Transverse colon (tissue), 4 donors: ENCODE measurements around the gene FBXL17. TPM values are rescaled to one million over a fixed set of nuclear protein-coding genes. Genes with fewer than 3 reads are reported as not detected.

Source experiments
- DNase-seq: peaks from one replicate; pipeline ENCODE4 v3.0.0-alpha.2; 2019
- H3K27ac ChIP-seq, 4 donors: fragments of 200-600 bp; sonication (generic); 2 replicates each; pipeline ENCODE4 v1.5.1; 2016 to 2018; ENCODE audit warnings: inconsistent platforms in 4 of 4
- H3K27me3 ChIP-seq: fragments of 200-600 bp; sonication (generic); 2 replicates; pipeline ENCODE4 v1.5.1; 2017; ENCODE audit warnings: inconsistent platforms
- H3K36me3 ChIP-seq, 4 donors: fragments of 200-600 bp; sonication (generic); 2 replicates each; pipeline ENCODE4 v1.5.1; 2017 to 2019; ENCODE audit warnings: inconsistent platforms in 4 of 4
- H3K4me1 ChIP-seq, 4 donors: fragments of 200-600 bp; sonication (generic); 2 replicates each; pipeline ENCODE4 v1.5.1; 2017 to 2020; ENCODE audit warnings: inconsistent platforms in 4 of 4
- H3K4me3 ChIP-seq, 4 donors: fragments of 200-600 bp; sonication (generic); 1 replicate in 1 of 4; 2 replicates in 3 of 4; pipeline versions ENCODE4 v1.5.1 to v1.6.1; 2017 to 2019; ENCODE audit warnings: inconsistent platforms in 4 of 4
- H3K9me3 ChIP-seq, 2 donors: fragments of 200-600 bp; sonication (generic); 2 replicates each; pipeline ENCODE4 v1.5.1; 2017 to 2019; ENCODE audit warnings: inconsistent platforms in 2 of 2
- EP300 ChIP-seq: sonication (generic); formaldehyde crosslinking; IDR thresholded peaks from one replicate; pipeline ENCODE4 v1.6.1; 2017; ENCODE audit warnings: antibody characterized with exemption, low read depth
- POLR2A ChIP-seq: fragments of 450-650 bp; IDR thresholded peaks from one replicate; pipeline ENCODE4 v1.6.1; 2016; ENCODE audit warnings: antibody characterized with exemption, mild to moderate bottlenecking, moderate library complexity
- POLR2AphosphoS5 ChIP-seq, 3 donors: sonication (generic); formaldehyde crosslinking; IDR thresholded peaks; one replicate each; pipeline ENCODE4 v1.6.1; 2016; ENCODE audit warnings: antibody characterized with exemption in 3 of 3
- WGBS, 2 donors: methylation state at CpG; one replicate each; pipeline ENCODE4 v1.1.5; 2018; ENCODE audit warnings: low coverage in 1 of 2; 5-methylcytosine and 5-hydroxymethylcytosine counted together
- in situ Hi-C, 4 donors: fragments of 200-750 bp; cut with MboI; loops; one replicate each; pipeline versions ENCODE4 v1.15.0 to v1.15.1; 2017; ENCODE audit warnings: low sequenced_read_pairs in 3 of 4, low pct_ligation_motif_present in 1 of 4, low pct_unique_long_range_greater_than_20kb in 1 of 4
- intact Hi-C: fragments of 100-400 bp; cut with DNase I; formaldehyde crosslinking; loops from one replicate; pipeline ENCODE4 v1.15.1; 2023; ENCODE audit warnings: low total_unique reads
- total RNA-seq, 4 donors: library from RNA; depleted of rRNA; stranded (reverse); fragments of >200 nt; gene quantifications; one replicate each; pipeline ENCODE4 v1.1.0, GENCODE V29; 2016
- TF ChIP-seq, protein P1 (sequence below), 5 experiments: fragments of 200-600 bp in 3 of 5; fragments of 450-650 bp in 2 of 5; sonication (generic) in 3 of 5; IDR thresholded peaks; 1 replicate in 2 of 5; 2 replicates in 3 of 5; pipeline ENCODE4 v1.5.1; 2016 to 2017; ENCODE audit warnings: antibody characterized with exemption in 5 of 5, inconsistent platforms in 3 of 5, mild to moderate bottlenecking in 2 of 5, moderate library complexity in 1 of 5

Gene FBXL17
- total RNA-seq, 4 donors from 2014 or later: 17.7 to 99.5 (median 24.6) TPM

DNA sequence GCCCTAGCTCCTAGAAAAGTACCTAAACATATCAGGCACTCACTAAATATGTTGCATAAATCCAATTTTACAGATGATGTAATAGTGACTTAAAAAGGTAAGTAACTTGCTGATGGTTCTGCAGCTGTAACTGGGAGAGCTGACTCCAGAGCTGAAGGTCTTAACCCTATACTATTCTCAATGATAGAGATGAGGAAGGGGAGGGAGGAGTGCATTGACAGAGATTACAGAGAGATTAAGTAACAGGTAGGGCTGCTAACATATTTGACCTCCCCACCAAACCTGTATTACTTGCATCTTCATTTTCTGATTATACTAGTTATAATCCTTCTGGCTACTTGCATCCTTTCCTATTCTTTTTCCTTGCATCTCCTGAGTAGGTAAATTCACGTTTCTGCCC lies 455.8 kb downstream of the FBXL17 start:
- H3K4me1 ChIP-seq: no peaks in the 10 kb centered on the region
- WGBS, 2 donors: 79 to 90% methylated on average over 1 of the region's 1 CpG
- intact Hi-C loops: no loop called here
- no peaks in the 10 kb centered on the region for H3K36me3 ChIP-seq
- H3K4me3 ChIP-seq: no peak overlapping the region
- no peak for DNase-seq
- no peaks in the 10 kb centered on the region for H3K27me3 ChIP-seq
- no peak overlapping the region for H3K27ac ChIP-seq
- TF ChIP-seq POLR2AphosphoS5 (IDR thresholded peaks at IDR 0.05): no peak
- no peak for TF ChIP-seq POLR2A
- TF ChIP-seq, protein P1, sequence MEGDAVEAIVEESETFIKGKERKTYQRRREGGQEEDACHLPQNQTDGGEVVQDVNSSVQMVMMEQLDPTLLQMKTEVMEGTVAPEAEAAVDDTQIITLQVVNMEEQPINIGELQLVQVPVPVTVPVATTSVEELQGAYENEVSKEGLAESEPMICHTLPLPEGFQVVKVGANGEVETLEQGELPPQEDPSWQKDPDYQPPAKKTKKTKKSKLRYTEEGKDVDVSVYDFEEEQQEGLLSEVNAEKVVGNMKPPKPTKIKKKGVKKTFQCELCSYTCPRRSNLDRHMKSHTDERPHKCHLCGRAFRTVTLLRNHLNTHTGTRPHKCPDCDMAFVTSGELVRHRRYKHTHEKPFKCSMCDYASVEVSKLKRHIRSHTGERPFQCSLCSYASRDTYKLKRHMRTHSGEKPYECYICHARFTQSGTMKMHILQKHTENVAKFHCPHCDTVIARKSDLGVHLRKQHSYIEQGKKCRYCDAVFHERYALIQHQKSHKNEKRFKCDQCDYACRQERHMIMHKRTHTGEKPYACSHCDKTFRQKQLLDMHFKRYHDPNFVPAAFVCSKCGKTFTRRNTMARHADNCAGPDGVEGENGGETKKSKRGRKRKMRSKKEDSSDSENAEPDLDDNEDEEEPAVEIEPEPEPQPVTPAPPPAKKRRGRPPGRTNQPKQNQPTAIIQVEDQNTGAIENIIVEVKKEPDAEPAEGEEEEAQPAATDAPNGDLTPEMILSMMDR (IDR thresholded peaks at IDR 0.05): no peak
- no peaks in the 10 kb centered on the region for H3K9me3 ChIP-seq
- in situ Hi-C loops: no loop called here

DNA sequence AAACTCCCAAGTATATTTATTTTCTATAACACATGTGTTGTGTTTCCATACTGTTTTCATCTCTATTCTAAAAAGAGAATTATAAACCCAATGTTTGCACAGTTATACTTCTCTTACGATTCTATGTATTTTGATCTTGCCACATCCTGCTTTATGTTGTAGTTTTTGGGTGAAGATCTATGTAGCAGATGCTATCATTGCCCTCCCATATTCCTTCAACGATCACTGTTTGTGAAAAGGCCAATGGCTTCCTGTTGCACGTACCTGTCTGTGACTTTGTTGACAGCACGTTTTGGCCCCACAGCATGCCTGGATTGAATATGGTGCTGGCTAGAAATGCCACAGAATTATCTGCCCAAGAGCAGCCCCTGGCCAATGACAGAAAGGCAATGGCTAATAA lies 456.7 kb downstream of the FBXL17 start:
- DNase-seq: no peak
- no peak overlapping the region for H3K4me3 ChIP-seq
- H3K27ac ChIP-seq: no peak overlapping the region
- intact Hi-C loops: no loop called here
- in situ Hi-C loops: no loop called here
- TF ChIP-seq, protein P1 (IDR thresholded peaks at IDR 0.05): no peak
- no peak for TF ChIP-seq POLR2AphosphoS5 (IDR thresholded peaks at IDR 0.05)
- TF ChIP-seq POLR2A: no peak
- no peak for TF ChIP-seq EP300
- 47 to 77% methylated on average over 3 to 4 of the region's 4 CpGs for WGBS, 2 donors
- H3K36me3 ChIP-seq: no peaks in the 10 kb centered on the region
- H3K4me1 ChIP-seq: peaks cover 0 to 5% (median 0%) of the 10 kb centered on the region in 4 donors
- H3K27me3 ChIP-seq: no peaks in the 10 kb centered on the region
- H3K9me3 ChIP-seq: no peaks in the 10 kb centered on the region

DNA sequence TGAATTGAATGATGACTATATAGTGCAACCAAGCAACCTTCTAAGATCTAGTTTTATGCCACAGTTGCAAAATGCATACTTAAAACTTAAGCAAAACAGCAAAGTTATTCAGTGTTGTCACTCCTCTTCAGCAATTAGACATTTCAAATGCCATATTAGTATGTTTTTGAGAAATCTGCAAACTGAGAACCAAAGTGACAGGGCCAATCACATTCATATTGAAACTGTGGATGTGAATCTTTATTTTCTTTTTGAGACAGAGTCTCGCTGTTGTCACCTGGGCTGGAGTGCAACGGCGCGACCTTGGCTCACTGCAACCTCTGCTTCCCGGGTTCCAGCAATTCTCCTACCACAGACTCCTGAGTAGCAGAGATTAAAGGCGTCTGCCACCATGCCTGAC lies 461.9 kb downstream of the FBXL17 start:
- Histone ChIP-seq H3K27ac (no peak overlapping the region), H3K4me1 (peaks cover 0 to 5% (median 0%) of the 10 kb centered on the region in 4 donors), H3K9me3 (no peaks in the 10 kb centered on the region), H3K4me3 (no peak overlapping the region), H3K36me3 (no peaks in the 10 kb centered on the region), H3K27me3 (no peaks in the 10 kb centered on the region)
- DNase-seq: no peak
- 73 to 100% methylated on average over 2 to 6 of the region's 6 CpGs for WGBS, 2 donors
- TF ChIP-seq, protein P1 (IDR thresholded peaks at IDR 0.05): no peak
- intact Hi-C loops (no loop called here), in situ Hi-C loops (no loop called here)

DNA sequence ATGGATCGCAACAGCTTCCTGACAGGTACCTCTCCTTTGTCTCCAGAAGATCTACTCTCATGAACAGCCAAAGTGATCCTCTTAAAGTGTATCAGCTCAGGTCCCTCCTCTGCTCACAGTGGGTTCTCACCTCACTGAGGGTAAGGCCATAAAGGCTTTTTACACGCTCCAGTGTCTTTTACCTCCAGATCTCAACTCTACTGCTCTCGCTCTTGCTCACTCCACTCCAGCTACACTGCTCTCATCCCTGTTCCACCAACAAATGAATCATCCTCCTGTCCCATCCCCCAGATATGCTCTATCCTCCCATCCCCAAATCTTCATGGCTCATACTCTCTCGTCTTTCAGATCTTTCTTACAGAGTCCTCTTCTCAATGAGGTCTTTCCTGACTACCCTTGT lies 462.5 kb downstream of the FBXL17 start:
- TF ChIP-seq EP300: no peak
- Histone ChIP-seq H3K4me3 (no peak overlapping the region), H3K36me3 (no peaks in the 10 kb centered on the region), H3K4me1 (peaks cover 0 to 5% (median 0%) of the 10 kb centered on the region in 4 donors), H3K9me3 (no peaks in the 10 kb centered on the region), H3K27ac (no peak overlapping the region), H3K27me3 (no peaks in the 10 kb centered on the region)
- WGBS, 2 donors: 83 to 88% methylated on average over 4 of the region's 4 CpGs
- intact Hi-C loops (no loop called here), in situ Hi-C loops (no loop called here)
- no peak for DNase-seq

DNA sequence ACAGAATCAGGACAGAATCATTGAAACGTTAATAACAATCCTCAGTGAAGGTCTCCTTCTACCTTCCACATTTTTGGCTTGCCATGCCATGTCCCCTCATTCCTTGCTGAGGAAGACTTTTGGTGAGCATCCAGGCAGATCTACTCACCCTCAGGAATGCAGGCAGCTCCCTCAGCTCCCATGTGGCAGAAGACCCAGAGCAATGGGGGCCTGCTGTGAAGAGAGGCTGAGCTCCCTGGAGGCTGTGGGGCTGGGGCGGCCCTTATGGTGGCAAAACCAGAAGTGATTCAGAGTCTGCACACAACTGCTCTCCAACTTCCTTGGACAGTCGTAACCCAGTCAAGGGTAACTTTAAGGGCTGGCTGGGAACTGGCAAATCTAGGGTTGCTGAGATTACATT lies 463.9 kb downstream of the FBXL17 start:
- TF ChIP-seq EP300 (no peak), POLR2AphosphoS5 (IDR thresholded peaks at IDR 0.05) (no peak), POLR2A (no peak)
- TF ChIP-seq, protein P1 (IDR thresholded peaks at IDR 0.05): no peak
- WGBS, 2 donors: 85 to 86% methylated on average over 2 to 3 of the region's 3 CpGs
- H3K27me3 ChIP-seq: no peaks in the 10 kb centered on the region
- in situ Hi-C loops (no loop called here), intact Hi-C loops (no loop called here)
- peaks cover 0 to 5% (median 0%) of the 10 kb centered on the region in 4 donors for H3K4me1 ChIP-seq
- no peak overlapping the region for H3K4me3 ChIP-seq
- H3K9me3 ChIP-seq: no peaks in the 10 kb centered on the region
- no peak for DNase-seq
- no peaks in the 10 kb centered on the region for H3K36me3 ChIP-seq
- H3K27ac ChIP-seq: no peak overlapping the region
